Thyroid gland (tissue), 4 donors: ENCODE data around the gene CDH18.

Experiments used
- POLR2A ChIP-seq, 2 donors: fragments of 450-650 bp; IDR thresholded peaks; one replicate each; pipeline ENCODE4 v1.6.1; 2017; ENCODE audit warnings: antibody characterized with exemption in 2 of 2, mild to moderate bottlenecking in 2 of 2, moderate library complexity in 1 of 2
- TF ChIP-seq, protein P1 (sequence below), 6 experiments: fragments of 200-600 bp in 3 of 6; fragments of 450-650 bp in 3 of 6; sonication (generic) in 3 of 6; IDR thresholded peaks; one replicate each; pipeline ENCODE4 v1.5.1; 2016 to 2019; ENCODE audit warnings: antibody characterized with exemption in 6 of 6, mild to moderate bottlenecking in 2 of 6, inconsistent platforms in 1 of 6, moderate library complexity in 1 of 6

GRCh38 chr5:20032896-20033295 is 44.9 kb upstream of the CDH18 start:
- TF ChIP-seq, protein P1, sequence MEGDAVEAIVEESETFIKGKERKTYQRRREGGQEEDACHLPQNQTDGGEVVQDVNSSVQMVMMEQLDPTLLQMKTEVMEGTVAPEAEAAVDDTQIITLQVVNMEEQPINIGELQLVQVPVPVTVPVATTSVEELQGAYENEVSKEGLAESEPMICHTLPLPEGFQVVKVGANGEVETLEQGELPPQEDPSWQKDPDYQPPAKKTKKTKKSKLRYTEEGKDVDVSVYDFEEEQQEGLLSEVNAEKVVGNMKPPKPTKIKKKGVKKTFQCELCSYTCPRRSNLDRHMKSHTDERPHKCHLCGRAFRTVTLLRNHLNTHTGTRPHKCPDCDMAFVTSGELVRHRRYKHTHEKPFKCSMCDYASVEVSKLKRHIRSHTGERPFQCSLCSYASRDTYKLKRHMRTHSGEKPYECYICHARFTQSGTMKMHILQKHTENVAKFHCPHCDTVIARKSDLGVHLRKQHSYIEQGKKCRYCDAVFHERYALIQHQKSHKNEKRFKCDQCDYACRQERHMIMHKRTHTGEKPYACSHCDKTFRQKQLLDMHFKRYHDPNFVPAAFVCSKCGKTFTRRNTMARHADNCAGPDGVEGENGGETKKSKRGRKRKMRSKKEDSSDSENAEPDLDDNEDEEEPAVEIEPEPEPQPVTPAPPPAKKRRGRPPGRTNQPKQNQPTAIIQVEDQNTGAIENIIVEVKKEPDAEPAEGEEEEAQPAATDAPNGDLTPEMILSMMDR (IDR thresholded peaks at IDR 0.05), result no peak
- no peak for TF ChIP-seq POLR2A (IDR thresholded peaks at IDR 0.05)
